ENCODE measurements around the gene SH3PXD2B.

DNA sequence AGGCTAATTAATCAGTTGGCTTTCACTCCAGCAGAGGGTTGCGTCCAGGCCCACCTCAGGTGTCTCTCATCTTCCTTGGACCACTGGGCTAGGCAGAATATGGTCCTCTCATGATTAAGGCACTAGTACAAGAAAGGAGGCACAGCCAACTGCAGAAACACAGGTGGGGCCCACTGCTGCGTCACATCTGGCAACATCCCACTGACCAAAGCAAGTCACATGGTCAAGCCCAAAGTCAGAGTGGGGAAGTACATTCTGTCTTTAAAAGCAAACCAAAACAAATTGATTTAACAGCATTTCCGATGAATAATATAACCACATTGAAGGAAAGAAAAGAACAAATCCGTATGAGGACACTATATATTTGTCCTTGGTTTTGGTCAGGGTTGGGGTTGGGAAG lies 142.7 kb downstream of the SH3PXD2B start:
- TF ChIP-seq, protein P1, sequence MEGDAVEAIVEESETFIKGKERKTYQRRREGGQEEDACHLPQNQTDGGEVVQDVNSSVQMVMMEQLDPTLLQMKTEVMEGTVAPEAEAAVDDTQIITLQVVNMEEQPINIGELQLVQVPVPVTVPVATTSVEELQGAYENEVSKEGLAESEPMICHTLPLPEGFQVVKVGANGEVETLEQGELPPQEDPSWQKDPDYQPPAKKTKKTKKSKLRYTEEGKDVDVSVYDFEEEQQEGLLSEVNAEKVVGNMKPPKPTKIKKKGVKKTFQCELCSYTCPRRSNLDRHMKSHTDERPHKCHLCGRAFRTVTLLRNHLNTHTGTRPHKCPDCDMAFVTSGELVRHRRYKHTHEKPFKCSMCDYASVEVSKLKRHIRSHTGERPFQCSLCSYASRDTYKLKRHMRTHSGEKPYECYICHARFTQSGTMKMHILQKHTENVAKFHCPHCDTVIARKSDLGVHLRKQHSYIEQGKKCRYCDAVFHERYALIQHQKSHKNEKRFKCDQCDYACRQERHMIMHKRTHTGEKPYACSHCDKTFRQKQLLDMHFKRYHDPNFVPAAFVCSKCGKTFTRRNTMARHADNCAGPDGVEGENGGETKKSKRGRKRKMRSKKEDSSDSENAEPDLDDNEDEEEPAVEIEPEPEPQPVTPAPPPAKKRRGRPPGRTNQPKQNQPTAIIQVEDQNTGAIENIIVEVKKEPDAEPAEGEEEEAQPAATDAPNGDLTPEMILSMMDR (IDR thresholded peaks at IDR 0.05): no peak
- TF ChIP-seq EP300 (IDR thresholded peaks at IDR 0.05) (no peak), POLR2A (IDR thresholded peaks at IDR 0.05) (no peak), POLR2AphosphoS5 (IDR thresholded peaks at IDR 0.05) (no peak)

Measured in upper lobe of left lung (tissue), 4 donors.